ENCODE measurements around the gene B3GALT5. TPM values are rescaled to one million over a fixed set of nuclear protein-coding genes. Genes with fewer than 3 reads are reported as not detected.
A peak's percentile ranks its signal among the peaks of the same experiment; 100 is the strongest.

The B3GALT5 gene
- total RNA-seq, 1 experiment from 2014 or later = not detected

- no TSS peak for BruUV-seq (replicated peaks)
- no peak for TF ChIP-seq CTCF (IDR thresholded peaks at IDR 0.05; ENCODE audit: unreplicated experiment)
- Mint-ChIP-seq H3K27ac (ENCODE audit: low read depth, unreplicated experiment) (no peak overlapping the region), H3K36me3 (ENCODE audit: insufficient read depth, unreplicated experiment) (no peaks in the 10 kb centered on the region), H3K9me3 (ENCODE audit: unreplicated experiment) (no peaks in the 10 kb centered on the region), H3K4me3 (ENCODE audit: unreplicated experiment) (no peak overlapping the region), H3K27me3 (ENCODE audit: insufficient read depth, unreplicated experiment) (peaks cover 42% of the 10 kb centered on the region), H3K4me1 (ENCODE audit: insufficient read depth, unreplicated experiment) (peaks cover 6% of the 10 kb centered on the region)
- ChIA-PET POLR2A (no interaction called here), CTCF (interaction anchor here (0.7 to 15.1 kb wide), 9 partner anchors 8 to 406 kb away, joined by 3 to 224 read pairs (median 5); no protein-coding TSS in a partner anchor)
- intact Hi-C loops (cut with micrococcal nuclease) = no loop called here
- no peak for DNase-seq (ENCODE audit: unreplicated experiment)
These were observed 101.6 kb downstream of the B3GALT5 start for GRCh38 chr21:39714331-39714730.

GRCh38 chr21:39715804-39716397 lies 103.2 kb downstream of the B3GALT5 start:
- Mint-ChIP-seq H3K9me3 (ENCODE audit: unreplicated experiment) (no peaks in the 10 kb centered on the region), H3K4me1 (ENCODE audit: insufficient read depth, unreplicated experiment) (peaks cover 6% of the 10 kb centered on the region), H3K27me3 (ENCODE audit: insufficient read depth, unreplicated experiment) (peaks cover 32% of the 10 kb centered on the region), H3K4me3 (ENCODE audit: unreplicated experiment) (no peak overlapping the region), H3K36me3 (ENCODE audit: insufficient read depth, unreplicated experiment) (no peaks in the 10 kb centered on the region), H3K27ac (ENCODE audit: low read depth, unreplicated experiment) (no peak overlapping the region)
- peak; percentile 39 for DNase-seq (ENCODE audit: unreplicated experiment)
- peak; percentile 63 for TF ChIP-seq CTCF (IDR thresholded peaks at IDR 0.05; ENCODE audit: unreplicated experiment)
- intact Hi-C loops (cut with micrococcal nuclease) = loop anchor here (1.0 to 5.0 kb wide), 2 partner anchors 84 to 198 kb away; no protein-coding TSS in a partner anchor
- no TSS peak for BruUV-seq (replicated peaks)
- ChIA-PET POLR2A (interaction anchor here (0.6 kb wide), 1 partner anchor 45 kb away, joined by 3 read pairs; no protein-coding TSS in a partner anchor), CTCF (interaction anchor here (0.6 to 15.1 kb wide), 27 partner anchors 7 to 414 kb away, joined by 3 to 224 read pairs (median 4); partner anchors contain the start of gene PCP4)

- DNase-seq (ENCODE audit: unreplicated experiment) = no peak
- Mint-ChIP-seq H3K27me3 (ENCODE audit: insufficient read depth, unreplicated experiment) (peaks cover 40% of the 10 kb centered on the region), H3K4me1 (ENCODE audit: insufficient read depth, unreplicated experiment) (no peaks in the 10 kb centered on the region), H3K4me3 (ENCODE audit: unreplicated experiment) (no peak overlapping the region), H3K36me3 (ENCODE audit: insufficient read depth, unreplicated experiment) (peaks cover 6% of the 10 kb centered on the region), H3K9me3 (ENCODE audit: unreplicated experiment) (peaks cover 8% of the 10 kb centered on the region), H3K27ac (ENCODE audit: low read depth, unreplicated experiment) (no peak overlapping the region)
- CTCF ChIA-PET = no interaction called here
- intact Hi-C loops (cut with micrococcal nuclease) = no loop called here
- BruUV-seq (replicated peaks) = no TSS peak
- POLR2A ChIA-PET = no interaction called here
- no peak for TF ChIP-seq CTCF (IDR thresholded peaks at IDR 0.05; ENCODE audit: unreplicated experiment)
These were observed 107.5 kb downstream of the B3GALT5 start for GRCh38 chr21:39720126-39720778.

GRCh38 chr21:39721885-39722284 lies 109.1 kb downstream of the B3GALT5 start:
- Mint-ChIP-seq H3K36me3 (ENCODE audit: insufficient read depth, unreplicated experiment) (peaks cover 6% of the 10 kb centered on the region), H3K4me3 (ENCODE audit: unreplicated experiment) (no peak overlapping the region), H3K9me3 (ENCODE audit: unreplicated experiment) (peaks cover 8% of the 10 kb centered on the region), H3K27ac (ENCODE audit: low read depth, unreplicated experiment) (no peak overlapping the region), H3K4me1 (ENCODE audit: insufficient read depth, unreplicated experiment) (no peaks in the 10 kb centered on the region), H3K27me3 (ENCODE audit: insufficient read depth, unreplicated experiment) (peaks cover 33% of the 10 kb centered on the region)
- ChIA-PET CTCF (interaction anchor here (1.3 to 3.1 kb wide), 3 partner anchors 8 to 204 kb away, joined by 4 to 14 read pairs (median 7); no protein-coding TSS in a partner anchor), POLR2A (no interaction called here)
- no peak for TF ChIP-seq CTCF (IDR thresholded peaks at IDR 0.05; ENCODE audit: unreplicated experiment)
- no peak for DNase-seq (ENCODE audit: unreplicated experiment)
- intact Hi-C loops (cut with micrococcal nuclease) = no loop called here
- no TSS peak for BruUV-seq (replicated peaks)

Other genes starting within 250 kb of the B3GALT5 start
- gene LCA5L, start 167.2 kb upstream of the B3GALT5 start, total RNA-seq (2022) = 2.8 and 4.3 TPM in 2 replicates
- gene SH3BGR, start 161.0 kb upstream of the B3GALT5 start, total RNA-seq (2022) = 11.3 and 15.9 TPM in 2 replicates
- not detected in 2 replicates for gene IGSF5, start 132.2 kb downstream of the B3GALT5 start, total RNA-seq (2022)